Erythroblast (primary cell): ENCODE results near the gene TBC1D3B.

Experiments
- GATA1 ChIP-seq: IDR thresholded peaks from 2 replicates; pipeline ENCODE4 v1.6.1; 2011; ENCODE audit warnings: low read depth, mild to moderate bottlenecking, control low read depth, low read length, moderate library complexity
- POLR2A ChIP-seq: IDR thresholded peaks from 2 replicates; pipeline ENCODE4 v1.6.1; 2011; ENCODE audit warnings: mild to moderate bottlenecking, low read length

- TF ChIP-seq POLR2A (no peak), GATA1 (no peak)
Measured at GRCh38 chr17:36197387-36197703, 20.9 kb upstream of the TBC1D3B start.
